ENCODE results near the gene DFFB. TPM values are rescaled to one million over a fixed set of nuclear protein-coding genes. Genes with fewer than 3 reads are reported as not detected.
"Not testable (repeated sequence)": the region's sequence is repeated elsewhere in the genome, so short reads cannot be mapped to it uniquely, and the experiment has no call there.

The DFFB gene, protein sequence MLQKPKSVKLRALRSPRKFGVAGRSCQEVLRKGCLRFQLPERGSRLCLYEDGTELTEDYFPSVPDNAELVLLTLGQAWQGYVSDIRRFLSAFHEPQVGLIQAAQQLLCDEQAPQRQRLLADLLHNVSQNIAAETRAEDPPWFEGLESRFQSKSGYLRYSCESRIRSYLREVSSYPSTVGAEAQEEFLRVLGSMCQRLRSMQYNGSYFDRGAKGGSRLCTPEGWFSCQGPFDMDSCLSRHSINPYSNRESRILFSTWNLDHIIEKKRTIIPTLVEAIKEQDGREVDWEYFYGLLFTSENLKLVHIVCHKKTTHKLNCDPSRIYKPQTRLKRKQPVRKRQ
- total RNA-seq: 15.6 TPM

GRCh38 chr1:3856923-3857790 is at the start of gene DFFB, which contains the start of gene CEP104:
DFFB (plus strand) TSS chr1:3857476; CDS start chr1:3857604, 128 bp downstream.
CEP104 (minus strand) TSS chr1:3857211; CDS start chr1:3852407, 4,804 bp downstream.
- DNase-seq (ENCODE audit: low read depth in 2 of 3, low spot score in 2 of 3): peak; percentile 96 to 97 (median 96)

DNA sequence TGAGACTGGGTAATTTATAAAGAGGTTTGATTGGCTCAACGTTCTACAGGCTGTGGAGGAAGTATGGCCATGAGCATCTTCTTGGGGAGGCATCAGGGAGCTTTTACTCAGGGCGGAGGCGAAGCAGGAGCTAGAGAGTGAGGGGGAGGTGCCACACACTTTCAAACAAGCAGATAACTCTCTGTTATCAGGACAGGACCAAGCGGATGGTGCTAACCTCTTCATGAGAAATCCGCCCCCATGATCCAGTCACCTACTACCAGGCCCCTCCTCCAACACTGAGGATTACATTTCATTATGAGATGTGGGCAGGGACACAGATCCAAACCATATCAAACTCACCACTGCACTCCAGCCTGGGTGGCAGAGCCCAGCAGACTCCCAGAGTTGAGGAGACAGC is 49.5 kb upstream of the DFFB start:
- no peak for DNase-seq (ENCODE audit: low read depth in 2 of 3, low spot score in 2 of 3)

DNA sequence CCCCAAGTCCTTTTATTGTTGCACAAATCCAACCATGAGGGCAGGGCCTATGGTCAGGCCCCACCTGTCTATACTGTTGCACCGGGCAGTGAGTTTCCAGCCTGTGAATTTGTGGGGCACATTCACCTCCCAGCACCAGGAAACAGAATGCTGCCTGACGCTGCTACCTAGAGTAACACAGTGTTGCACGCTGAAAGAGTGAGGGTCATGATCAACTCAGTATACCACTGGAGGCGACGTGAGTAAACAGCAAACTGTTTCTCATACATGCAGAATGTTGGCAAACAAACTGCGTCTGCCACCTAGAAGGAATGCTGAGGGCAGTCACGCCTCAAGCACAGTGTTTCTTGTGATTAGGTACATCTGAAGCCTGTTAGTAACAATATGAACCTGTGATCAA is 47.6 kb upstream of the DFFB start:
- DNase-seq (ENCODE audit: low read depth in 2 of 3, low spot score in 2 of 3): no peak

DNA sequence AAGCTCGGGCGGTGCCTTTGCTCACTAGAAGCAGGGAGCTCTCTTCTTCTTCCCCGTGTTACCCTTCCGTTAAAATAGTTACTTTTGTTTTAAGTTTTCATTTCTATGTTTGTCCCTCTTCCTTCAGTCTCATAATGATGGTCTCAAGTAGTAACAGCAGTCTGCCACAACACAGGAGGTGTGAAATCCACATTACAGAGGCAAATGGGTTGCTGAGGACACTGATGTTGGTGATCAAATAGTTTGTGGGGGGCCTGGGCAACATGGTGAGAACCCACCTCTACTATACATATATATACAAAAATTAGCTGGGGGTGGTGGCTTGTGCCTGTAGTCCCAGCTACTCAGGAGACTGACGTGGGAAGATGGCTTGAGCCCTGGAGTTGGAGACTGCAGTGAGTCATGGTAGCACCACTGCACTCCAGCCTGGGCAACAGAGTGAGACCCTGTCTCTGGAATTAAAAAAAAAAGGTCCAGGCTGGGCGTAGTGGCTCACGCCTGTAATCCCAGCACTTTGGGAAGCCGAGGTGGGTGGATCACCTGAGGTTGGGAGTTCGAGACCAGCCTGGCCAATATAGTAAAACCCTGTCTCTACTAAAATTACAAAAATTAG is 47.0 kb upstream of the DFFB start:
- DNase-seq (ENCODE audit: low read depth in 2 of 3, low spot score in 2 of 3): not testable (repeated sequence)

DNA sequence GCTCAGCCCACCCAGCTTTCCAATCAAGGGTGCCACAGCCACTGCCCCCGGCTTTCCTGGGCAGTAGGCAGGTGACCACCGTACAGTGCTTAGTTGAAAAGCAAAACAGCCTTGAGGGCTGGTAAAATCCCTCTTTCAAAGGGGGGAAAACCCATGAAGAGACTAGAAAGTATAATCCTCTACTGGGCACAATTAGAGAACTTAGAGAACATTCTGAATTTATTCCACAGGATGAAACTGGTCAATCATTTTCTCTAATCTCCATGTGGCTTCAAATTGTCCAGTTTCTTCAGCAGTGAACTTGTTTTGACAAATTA is 45.7 kb upstream of the DFFB start:
- DNase-seq (ENCODE audit: low read depth in 2 of 3, low spot score in 2 of 3): no peak

DNA sequence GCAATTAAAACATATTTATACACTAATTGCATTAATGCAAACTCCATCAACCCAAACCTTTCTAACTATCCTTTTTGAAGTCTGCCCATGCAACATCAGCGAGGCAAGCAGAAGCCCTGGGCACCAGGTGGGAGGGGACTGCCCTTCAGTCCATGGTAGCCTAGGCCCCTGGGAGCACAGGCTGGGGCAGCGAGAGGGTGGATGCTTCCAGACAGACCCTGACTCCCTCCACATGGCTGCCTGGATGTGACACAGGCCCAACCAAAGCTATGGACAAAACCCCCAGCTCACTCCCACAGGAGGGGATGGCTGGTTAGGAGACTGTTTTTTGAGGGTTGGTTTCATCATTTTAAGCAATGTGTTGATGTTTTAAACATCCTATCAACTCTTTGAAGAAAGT is 43.2 kb upstream of the DFFB start:
- no peak for DNase-seq (ENCODE audit: low read depth in 2 of 3, low spot score in 2 of 3)

GRCh38 chr1:3814771-3815561 is 42.3 kb upstream of the DFFB start:
- DNase-seq (ENCODE audit: low read depth in 2 of 3, low spot score in 2 of 3): no peak

GRCh38 chr1:3816331-3817137 is 40.7 kb upstream of the DFFB start:
- no peak for DNase-seq (ENCODE audit: low read depth in 2 of 3, low spot score in 2 of 3)

DNA sequence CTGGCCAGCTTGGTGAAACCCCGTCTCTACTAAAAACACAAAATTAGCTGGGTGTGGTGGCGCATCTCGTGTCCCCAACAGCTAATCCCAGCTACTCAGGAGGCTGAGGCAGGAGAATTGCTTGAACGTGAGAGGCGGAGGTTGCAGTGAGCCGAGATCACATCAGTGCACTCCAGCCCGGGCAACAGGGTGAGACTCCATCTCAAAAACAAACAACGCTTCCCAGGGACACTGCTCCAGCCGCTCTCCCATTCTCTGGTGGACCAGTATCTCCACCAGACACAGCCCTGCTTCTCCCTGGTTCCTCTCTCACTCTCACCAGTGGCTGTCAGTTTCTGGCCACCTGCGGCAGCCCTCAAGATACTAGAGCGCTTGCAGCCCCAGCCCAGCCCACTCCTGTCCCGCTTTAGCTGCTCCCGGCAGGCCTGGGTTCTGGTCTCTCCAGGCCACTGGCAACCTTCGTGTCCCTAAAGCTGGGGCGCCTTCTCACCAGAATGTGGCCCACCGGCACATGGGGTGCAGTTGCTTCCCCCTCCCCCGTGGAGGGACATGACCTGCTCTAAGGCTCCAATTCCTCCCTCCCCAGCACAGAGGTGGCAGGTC is 40.0 kb upstream of the DFFB start:
- no peak for DNase-seq (ENCODE audit: low read depth in 2 of 3, low spot score in 2 of 3)

DNA sequence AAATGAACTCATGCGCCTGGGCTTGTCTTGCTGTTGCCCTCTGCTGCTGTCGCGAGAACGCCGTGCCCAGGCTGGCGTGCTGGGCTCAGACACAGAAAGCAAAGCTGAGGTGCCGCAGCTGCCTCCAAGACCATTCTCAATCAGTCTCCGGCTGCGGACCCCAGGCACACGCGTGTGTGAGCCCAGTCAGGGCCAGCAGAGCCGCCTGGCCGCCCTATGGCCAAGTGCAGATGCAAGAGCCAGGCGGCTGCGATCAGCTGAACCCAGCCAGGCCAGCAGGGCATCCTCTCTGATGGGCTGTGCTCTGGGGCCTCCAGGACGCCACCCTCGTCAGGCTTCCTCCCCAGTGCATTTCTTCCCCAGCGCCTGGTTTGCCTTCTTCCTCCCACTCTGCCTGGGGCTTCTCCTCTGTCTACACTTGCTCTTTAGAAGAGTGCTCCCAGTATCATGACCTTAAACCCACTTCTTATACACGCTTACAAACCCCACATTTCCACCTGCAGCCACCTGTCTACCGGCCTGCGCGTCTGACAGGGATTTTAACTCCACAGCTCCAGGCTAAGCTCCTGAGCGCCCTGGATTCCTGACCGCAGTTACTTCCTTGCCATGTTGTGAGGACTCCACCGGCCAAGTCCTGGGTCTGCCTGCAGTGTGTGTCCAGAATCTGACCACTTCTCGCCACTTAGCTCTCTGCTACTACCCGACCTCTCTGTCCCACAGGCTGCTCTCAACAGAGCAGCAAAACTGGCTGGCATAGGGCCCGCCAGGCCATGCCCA is 39.3 kb upstream of the DFFB start:
- no peak for DNase-seq (ENCODE audit: low read depth in 2 of 3, low spot score in 2 of 3)

DNA sequence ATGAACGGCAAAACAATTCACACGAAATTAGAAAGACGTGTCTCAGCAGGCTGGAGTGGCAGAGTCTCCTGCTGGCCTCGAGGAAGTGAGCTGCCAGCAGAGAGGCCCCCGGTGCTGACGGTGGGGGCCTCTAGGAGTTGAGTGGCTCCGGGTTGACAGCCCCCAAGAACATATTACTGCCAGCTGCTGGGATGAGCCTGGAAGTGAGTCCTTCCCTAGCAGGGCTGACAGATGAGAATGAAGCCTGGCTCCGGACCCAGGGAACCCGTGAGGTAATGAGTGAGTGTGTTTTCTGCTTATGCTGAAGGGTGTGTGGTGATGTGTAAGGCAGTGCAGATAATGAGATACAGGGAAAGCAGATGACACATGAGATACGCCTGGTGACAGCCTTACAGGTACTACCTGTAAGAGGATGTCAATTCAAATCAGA is 37.5 kb upstream of the DFFB start:
- DNase-seq (ENCODE audit: low read depth in 2 of 3, low spot score in 2 of 3): no peak

GRCh38 chr1:3820316-3820715 is 37.0 kb upstream of the DFFB start:
- no peak for DNase-seq (ENCODE audit: low read depth in 2 of 3, low spot score in 2 of 3)

- DNase-seq (ENCODE audit: low read depth in 2 of 3, low spot score in 2 of 3): no peak
Measured at GRCh38 chr1:3821004-3821403, 36.3 kb upstream of the DFFB start.

- DNase-seq (ENCODE audit: low read depth in 2 of 3, low spot score in 2 of 3): no peak
Measured at GRCh38 chr1:3821447-3821846, 35.8 kb upstream of the DFFB start.

DNA sequence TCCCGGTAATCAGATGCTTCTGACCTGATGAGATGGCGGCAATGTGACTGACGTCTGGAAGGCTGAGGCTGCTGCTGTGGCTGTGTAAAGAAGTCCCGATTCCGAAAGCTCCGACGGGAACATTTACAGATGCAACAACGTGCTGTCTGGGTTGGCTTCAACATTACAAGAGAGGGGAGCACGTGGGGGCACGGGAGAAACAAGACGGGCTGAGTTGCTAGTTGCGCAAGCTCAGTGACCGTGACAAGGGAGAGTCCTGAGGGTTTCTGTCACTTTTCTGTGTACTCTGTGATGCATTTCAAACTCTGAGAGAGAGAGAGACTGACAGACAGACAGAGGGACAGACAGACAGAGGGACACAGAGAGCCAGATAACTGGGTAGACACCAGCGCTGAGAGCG is 35.4 kb upstream of the DFFB start:
- DNase-seq (ENCODE audit: low read depth in 2 of 3, low spot score in 2 of 3): no peak

DNA sequence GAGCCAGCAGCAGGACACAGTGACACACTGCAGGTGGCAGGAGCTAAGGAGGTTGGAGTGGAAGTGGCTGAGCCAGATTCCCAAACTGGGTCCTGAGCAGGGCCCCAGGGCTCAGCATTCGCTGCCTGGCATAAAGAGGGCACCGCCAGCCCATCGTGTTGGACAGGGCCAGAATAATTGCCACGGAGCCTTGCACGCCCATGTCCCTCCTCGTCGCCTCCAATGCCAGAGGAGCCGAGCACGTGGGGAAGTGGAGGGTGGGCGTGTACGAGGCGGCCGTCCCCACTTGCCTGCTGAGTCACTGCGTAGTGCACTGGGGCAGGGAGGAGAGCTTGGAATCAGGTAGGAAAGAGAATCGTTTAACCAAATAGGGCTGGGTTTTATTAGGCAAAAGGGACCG is 34.9 kb upstream of the DFFB start:
- no peak for DNase-seq (ENCODE audit: low read depth in 2 of 3, low spot score in 2 of 3)

DNA sequence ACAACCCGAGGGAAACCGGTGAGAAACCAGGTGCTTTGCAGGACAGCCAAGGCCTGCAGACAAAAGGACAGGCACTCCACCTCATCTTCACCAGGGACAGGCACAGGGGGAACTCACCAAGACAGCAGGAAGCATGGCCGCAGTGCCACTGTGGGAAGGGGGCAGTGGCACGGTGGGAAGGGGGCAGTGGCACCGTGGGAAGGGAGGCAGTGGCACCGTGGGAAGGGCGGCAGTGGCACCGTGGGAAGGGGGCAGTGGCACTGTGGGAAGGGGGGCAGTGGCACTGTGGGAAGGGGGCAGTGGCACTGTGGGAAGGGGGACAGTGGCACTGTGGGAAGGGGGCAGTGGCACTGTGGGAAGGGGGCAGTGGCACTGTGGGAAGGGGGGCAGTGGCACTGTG is 32.6 kb upstream of the DFFB start:
- DNase-seq (ENCODE audit: low read depth in 2 of 3, low spot score in 2 of 3): no peak

- no peak for DNase-seq (ENCODE audit: low read depth in 2 of 3, low spot score in 2 of 3)
Measured at GRCh38 chr1:3825356-3825755, 31.9 kb upstream of the DFFB start.

- DNase-seq (ENCODE audit: low read depth in 2 of 3, low spot score in 2 of 3): no peak
Measured at GRCh38 chr1:3827813-3828307, 29.4 kb upstream of the DFFB start.
